D341Med (cell line): ENCODE results near the gene NRXN3.

Experiments
- DNase-seq: peaks from one replicate; pipeline ENCODE4 v3.0.0; 2012; ENCODE audit warnings: low spot score

The NRXN3 gene

DNA sequence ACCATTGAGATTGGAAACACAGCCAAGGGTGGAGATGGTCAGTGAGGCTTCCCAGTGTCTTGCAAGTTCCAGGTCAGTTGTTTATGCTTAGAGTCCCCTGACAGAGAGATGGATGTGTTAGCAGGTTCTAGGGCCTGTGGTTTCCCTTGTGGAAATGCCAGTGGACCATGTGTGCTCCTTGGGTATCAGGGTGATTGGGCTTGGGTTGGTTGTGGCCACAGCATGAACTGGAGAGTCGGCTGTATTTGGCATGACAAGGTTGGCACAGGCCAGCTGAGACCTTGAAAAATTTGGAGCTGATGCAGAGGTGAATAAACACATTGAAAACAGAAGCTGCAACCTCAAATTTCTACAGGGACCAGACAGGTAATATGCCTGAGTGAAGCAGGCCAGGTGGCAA, 1373.2 kb downstream of the NRXN3 start:
- no peak for DNase-seq

DNA sequence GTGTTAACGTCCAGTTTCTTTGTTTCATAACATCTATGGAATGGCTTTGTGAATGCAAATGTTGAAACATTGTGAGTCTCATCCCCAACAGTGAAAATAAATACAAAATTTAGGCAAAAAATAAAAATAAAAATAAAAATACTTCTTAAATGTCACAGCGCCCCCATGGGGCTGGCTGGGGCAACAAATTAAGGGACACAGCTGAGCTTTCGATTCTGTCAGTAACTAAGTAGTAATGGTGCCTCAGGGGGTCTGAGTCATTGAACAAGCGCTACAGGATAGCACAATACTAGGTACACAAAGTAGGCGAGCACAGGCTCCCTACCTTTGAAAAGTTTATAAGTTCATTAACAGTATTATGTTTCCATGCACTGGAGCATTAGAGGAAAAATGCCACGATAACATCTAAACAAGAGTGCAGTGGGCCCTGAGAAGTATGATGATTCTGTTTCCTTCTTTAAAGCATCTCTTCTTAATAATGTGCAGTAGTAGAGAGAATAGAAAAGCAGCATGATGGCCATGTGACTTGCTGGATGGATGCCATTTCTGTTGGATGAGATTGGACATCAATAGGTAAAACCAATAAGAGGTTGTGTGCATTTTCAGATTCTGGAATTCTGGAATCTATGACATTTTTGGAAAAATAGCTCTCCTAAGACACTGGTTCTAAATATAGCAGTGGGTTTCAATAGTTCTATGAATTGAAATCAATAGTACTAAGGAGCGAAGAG, 1374.0 kb downstream of the NRXN3 start:
- DNase-seq: peak; percentile 50

GRCh38 chr14:79544698-79545070, 1374.5 kb downstream of the NRXN3 start:
- DNase-seq: no peak

DNA sequence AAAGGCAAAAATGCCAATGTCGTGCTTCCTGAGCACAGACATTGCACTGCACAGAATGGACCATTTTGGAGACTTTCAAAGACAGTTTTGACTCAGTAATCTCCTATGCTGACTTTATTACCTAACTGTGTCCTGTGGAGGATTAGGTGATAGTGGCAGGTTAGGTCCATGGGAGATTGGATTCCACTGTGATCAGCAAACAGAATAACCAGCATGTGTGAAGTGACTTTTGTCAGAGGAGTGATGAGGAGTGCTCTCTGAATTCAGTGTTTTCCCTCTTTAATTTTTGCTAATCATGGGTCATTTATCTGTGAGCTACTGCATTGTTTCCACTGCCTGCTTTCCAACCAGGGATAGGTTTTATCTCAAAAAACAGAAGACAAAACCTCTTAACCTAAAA, 1378.7 kb downstream of the NRXN3 start:
- DNase-seq: no peak

DNA sequence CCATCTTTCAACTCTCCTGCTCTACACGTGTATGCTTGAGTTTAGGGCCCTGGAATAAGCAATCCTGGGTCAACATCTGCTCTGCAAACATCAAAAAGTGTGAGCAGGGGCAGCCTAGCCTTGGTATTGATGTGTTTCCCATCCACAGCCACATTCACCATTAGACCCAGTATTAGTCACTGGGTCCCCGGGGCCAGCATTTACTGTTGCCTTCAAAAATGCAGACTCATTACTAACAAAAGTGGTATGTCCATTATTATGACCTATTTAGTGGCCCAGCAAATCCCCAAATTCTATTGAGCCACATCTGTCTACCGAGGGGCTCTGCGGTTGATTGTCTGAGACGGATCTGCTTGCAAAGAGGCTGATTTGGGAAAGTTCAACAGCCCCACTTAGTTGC, 1379.3 kb downstream of the NRXN3 start:
- no peak for DNase-seq

DNA sequence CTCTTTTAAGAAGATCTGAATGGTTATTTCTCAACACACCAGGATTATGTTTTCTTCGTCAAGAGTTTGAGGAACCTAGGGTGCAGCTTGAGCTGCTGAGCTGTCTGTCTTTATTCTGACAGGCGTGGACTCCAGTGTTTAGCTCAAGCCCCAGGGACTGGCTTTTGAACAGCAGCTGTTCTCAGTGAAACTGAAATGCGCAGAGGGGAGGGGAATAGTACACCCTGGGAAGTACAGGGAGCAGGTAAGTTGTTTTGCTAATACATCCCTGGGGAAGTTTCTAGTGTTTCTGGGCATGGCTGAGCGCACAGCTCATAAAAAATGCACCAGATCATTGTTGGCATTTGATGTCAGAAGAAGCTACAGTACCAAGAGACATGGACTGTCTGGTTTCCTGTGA, 1381.3 kb downstream of the NRXN3 start:
- DNase-seq: no peak

- DNase-seq: no peak
These were observed 1382.6 kb downstream of the NRXN3 start for GRCh38 chr14:79552778-79553177.

DNA sequence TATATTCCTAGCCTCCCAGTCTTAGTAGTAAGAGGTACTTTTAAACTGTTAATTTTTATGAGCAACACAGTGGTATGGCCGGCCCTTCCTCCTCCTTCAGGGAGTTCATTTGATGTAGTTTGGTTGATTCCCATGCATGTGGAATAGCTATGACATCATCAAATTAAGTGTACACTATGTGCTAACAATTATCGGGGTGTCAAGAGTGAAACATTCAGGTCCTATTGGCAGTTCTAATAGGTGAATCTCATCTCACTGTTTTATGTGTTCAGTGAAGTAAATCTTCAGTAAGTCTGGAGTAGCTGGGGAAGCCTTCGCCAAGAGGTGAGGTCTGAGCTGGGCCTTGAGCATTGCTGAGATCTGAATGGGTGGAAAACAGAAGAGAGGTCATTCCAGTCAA, 1384.6 kb downstream of the NRXN3 start:
- no peak for DNase-seq

- no peak for DNase-seq
These were observed 1385.3 kb downstream of the NRXN3 start for GRCh38 chr14:79555429-79555828.

- no peak for DNase-seq
These were observed 1387.1 kb downstream of the NRXN3 start for GRCh38 chr14:79557309-79557708.

GRCh38 chr14:79562185-79562584, 1392.0 kb downstream of the NRXN3 start:
- no peak for DNase-seq

DNA sequence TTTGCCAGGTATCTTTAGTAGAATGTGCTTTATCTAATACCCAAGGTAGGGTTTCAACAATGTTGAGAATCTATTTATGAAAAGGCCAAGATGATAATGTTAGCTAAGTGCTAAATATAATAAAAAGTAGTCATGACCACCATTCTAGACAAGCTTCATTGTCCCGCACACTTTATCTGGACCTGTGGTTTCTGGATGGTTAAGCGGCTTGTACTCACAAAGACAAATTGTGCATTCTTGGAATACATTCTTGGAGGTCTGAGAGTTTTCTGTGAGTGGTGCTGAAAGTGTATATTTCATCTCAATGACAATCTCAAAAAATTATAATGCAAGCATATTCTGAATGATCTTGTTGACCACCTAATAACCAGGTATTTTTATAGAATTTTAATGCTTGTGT, 1394.2 kb downstream of the NRXN3 start:
- no peak for DNase-seq

DNA sequence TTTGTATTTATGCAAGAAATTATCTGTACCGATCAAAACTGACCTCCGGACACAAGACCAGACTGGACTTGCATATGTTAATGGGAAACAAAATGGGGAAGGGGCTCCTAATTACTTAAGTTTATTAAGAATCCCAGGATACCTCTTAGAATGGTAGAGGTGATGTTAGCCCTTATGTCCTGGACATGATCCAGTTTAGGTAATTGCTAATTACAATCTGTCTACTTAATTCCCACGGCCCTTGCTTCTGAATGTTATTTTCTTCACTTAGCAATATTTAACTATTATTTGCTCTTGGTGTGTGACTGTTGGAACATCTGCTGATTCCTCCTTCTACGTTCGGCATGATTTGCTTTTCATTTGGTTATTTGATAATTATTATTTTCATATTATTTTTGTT, 1397.1 kb downstream of the NRXN3 start:
- DNase-seq: no peak

GRCh38 chr14:79568594-79568993, 1398.4 kb downstream of the NRXN3 start:
- no peak for DNase-seq

DNA sequence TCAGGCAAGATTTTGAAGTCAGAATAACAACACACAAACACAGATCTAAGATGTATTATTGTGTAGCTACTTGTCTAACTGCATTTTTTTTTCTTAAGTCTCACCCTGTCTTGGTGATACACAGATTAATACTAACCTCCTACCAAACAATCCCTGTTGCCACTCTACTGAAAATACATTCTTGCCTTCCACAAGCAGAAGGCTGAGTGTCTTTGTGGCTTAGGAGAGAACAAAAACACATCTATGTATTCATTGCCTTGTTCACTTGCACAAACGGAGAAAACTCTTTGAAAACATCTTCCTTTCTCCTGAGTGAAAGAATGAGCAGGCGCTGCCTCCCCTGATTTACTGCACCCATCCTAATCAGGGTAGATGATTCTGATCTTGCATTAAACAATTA, 1398.9 kb downstream of the NRXN3 start:
- no peak for DNase-seq

DNA sequence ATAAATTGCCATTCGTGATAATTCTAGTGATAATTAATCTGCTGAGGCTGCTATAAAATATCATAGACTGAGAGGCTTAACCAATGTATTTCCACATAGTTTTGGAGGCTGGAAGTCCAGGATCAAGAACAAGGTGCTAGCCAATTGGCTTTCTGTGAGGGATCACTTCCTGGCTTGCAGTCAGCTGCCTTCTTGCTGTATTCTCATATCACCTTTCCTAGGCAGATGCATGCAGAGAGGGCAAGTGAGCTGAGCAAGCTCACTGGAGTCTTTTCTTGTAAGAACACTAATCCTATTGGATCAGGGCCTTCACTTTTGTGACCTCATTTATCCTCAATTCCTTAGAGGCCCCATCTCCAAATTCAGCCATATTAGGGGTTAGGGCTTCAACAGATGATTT, 1400.5 kb downstream of the NRXN3 start:
- DNase-seq: no peak

- DNase-seq: no peak
These were observed 1401.2 kb downstream of the NRXN3 start for GRCh38 chr14:79571366-79571765.

DNA sequence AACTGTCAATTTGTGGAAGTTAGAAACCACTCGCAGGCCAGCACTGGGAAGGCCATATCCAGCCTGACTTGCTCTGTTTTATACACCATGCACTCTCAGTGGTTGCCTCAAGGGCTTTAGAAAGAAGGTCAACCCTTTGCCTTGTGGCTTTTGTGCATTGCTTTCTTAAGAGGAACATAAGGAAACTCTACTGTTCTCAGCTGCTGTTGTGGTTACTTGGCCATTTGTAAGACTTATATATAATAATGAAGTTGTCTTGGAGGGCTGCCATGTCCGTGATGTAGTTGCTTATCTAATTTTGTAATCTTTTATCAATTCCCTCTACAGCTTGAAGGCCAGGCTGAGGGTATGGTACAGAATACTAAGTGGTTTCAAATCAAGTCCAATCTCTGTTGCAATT, 1403.3 kb downstream of the NRXN3 start:
- no peak for DNase-seq

GRCh38 chr14:79575032-79575431, 1404.9 kb downstream of the NRXN3 start:
- no peak for DNase-seq

- DNase-seq: no peak
These were observed 1406.3 kb downstream of the NRXN3 start for GRCh38 chr14:79576424-79576823.

DNA sequence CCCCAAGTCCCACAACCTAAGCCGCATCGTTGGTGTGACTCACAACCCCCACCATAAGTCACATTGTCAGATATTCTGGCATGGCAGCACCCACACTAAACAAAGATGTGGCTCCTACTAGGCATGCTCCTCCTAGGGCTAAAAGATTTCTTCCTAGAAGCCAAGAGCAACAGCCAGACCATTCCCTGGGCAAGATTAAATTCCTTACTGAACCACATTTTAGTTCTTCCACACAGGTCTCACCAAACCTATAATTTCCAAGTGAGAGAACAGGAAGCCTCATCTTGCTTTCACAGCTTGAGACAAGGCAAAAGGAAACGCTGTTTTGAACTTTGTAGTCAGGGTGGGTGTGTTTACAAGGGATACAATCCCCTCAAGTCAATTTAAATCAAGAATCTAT, 1408.3 kb downstream of the NRXN3 start:
- DNase-seq: no peak

GRCh38 chr14:79580414-79580813, 1410.2 kb downstream of the NRXN3 start:
- DNase-seq: no peak

DNA sequence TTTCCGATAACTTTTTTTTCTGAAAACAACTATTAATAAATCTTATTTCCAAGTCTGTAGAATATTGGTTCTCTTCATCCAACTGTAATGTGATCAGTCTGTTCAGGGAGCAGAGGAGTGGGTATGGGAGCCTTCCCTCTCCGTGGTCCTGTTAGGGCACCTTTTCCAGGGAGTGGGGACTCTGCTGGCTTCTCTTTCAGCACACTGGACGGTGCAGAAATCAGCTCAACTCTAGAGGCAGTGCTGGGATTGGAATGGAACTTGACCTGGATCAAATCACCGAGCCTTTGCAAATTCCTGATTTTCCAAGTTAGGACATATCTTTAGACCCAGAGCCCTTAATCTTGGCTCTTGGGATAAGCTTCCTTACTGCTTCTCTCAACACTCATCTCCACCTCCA, 1410.7 kb downstream of the NRXN3 start:
- no peak for DNase-seq

DNA sequence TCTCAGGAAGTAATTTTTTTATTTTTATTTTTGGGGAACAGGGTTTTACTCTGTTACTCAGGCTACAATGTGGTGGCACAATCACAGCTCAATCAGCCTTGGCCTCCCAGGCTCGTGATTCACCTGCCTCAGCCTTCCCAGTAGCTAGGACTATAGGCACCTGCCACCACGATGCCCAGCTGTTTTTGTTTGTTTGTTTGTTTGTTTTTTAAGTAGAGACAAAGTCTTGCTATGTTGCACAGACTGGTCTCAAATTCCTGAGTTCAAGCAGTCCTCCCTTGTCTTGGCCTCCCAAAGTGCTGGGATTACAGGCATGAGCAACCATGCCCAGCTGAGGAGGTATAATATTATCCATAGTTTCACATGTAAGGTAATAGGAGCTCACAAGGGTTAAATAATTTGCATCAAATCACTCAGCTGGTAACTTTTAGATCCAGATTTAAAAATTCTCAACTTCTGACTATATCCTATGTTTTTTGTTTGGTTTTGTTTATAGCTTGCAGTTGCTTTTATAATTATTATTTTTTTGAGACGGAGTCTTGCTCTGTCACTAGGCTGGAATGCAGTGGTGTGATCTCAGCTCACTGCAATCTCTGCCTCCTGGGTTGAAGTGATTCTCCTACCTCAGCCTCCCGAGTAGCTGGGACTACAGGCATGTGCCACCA, 1411.9 kb downstream of the NRXN3 start:
- no peak for DNase-seq
